Raji (cell line): ENCODE data around the gene PINLYP.

Experiments used
- POLR2A ChIP-seq: IDR thresholded peaks from 2 replicates; pipeline ENCODE4 v1.6.1; 2011; ENCODE audit warnings: low read depth, low read length, control low read depth; ENCODE audit not compliant: insufficient read depth

Gene PINLYP

GRCh38 chr19:43611788-43612187, 36.2 kb downstream of the PINLYP start, which contains the start of gene SRRM5:
SRRM5 (plus strand) TSS chr19:43612088; CDS start chr19:43612122, 34 bp downstream.
- TF ChIP-seq POLR2A = no peak

- TF ChIP-seq POLR2A = no peak
Measured at GRCh38 chr19:43612374-43612773, 36.8 kb downstream of the PINLYP start.

DNA sequence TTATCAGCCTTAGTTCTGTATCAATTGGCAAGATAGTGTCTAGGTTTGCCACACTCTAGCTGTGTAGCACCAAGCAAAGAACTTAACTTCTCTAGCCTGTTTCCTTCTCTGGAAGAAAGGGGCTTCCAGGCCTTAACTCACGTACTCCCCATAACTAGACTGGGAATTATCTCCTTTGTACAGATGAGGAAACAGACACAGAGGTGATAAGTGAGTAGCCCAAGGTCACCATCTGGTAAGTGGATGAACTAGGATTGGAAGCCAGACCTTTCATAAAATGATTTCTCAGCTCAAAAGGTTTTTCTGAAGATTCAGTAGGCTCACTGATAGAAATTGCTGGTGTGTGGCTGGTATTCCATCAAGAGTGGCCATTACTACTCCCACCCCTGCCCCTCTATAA, 40.7 kb downstream of the PINLYP start:
- TF ChIP-seq POLR2A = no peak

GRCh38 chr19:43616954-43617353, 41.4 kb downstream of the PINLYP start:
- no peak for TF ChIP-seq POLR2A

- no peak for TF ChIP-seq POLR2A
Measured at GRCh38 chr19:43618921-43619261, 43.3 kb downstream of the PINLYP start.

- peak; percentile 72 for TF ChIP-seq POLR2A
Measured at GRCh38 chr19:43619262-43620060, 43.9 kb downstream of the PINLYP start, which contains the start of gene ZNF428. ZNF428 (minus strand) TSS chr19:43619629; CDS start chr19:43614304, 5,325 bp downstream.

DNA sequence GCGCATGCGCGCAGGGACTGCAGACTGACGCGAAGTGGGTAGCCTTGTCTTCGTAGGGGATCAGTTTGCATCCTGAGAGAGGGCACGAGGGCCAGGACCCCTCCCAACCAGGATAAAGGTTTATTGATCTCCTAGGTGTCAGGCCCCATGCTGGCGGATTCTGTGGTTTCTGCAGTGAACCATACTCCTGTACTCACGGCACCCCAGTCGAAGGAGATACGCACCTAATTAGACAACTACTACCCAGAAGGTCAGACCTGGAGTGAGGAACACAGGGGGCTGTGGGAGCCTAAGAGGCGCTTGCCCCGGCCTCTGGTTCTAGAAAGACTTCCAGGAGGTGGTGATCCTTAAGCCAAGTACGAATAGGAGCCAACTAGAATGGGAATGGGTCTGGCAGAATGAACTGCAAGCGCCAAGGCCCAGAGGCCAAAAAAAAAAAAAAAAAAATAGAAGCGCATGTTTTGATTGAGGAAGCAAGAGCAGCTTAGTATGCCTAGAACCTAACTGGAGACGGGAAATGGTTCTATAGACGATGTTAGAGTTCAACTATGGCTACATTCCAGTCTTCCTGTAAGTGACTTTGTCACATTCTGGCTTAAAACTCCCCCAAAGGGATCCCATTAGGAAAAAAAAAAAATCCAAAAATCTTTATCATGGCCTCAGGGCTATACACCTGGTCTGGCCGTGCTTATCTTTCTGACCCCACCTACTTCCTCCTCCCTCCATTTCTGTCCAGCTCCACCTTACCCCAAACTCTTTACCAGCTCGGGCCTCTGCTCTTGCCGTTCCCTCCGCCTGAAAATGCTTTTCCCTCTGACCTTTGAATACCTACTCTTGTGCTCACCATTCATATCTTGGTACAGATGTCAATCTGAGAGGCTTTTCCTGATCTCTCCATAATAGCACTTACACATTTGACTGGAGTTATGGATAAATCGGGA, 44.7 kb downstream of the PINLYP start:
- no peak for TF ChIP-seq POLR2A

DNA sequence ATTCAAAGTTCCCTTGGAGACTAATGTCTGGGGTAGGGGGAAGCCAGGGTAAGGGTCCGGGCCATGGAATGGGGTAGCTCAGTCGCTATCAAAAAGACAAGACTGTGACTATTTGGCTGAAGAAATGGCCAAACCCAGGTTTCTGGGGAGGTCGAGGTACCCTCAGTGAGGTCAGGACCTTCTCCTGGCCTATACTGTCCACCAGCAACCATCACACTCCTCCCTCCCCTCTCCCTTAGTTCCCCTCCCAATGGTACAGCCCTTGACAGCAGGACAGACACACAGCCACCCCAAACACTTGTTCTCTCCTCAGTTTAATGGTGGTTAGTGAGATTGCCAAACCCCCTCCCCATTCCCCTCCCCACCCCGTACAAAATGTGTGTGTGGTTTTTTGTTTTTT, 46.5 kb downstream of the PINLYP start:
- no peak for TF ChIP-seq POLR2A

DNA sequence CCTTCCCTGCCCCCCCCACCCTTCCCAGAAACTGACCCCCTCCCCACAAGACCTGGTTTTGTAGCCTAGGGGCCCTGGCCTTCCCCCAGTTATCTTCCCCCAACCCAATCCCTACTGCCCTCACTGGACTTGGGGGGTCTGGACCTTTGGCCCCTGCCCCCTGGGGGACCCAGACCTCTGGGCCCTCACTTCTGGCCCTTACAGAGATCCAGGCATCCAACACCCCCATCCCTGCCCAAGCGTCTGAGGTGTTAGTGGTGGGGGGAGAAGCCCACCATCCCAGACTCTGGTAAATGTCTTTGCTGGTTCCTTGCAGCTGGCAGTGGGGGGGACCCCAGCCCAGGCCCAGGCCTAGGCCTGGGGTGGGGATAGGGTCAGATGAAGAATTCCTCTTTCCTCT, 47.4 kb downstream of the PINLYP start:
- no peak for TF ChIP-seq POLR2A

GRCh38 chr19:43623889-43624670, 48.5 kb downstream of the PINLYP start:
- no peak for TF ChIP-seq POLR2A

GRCh38 chr19:43624933-43625332, 49.3 kb downstream of the PINLYP start:
- no peak for TF ChIP-seq POLR2A

GRCh38 chr19:43625918-43626579, 50.4 kb downstream of the PINLYP start:
- TF ChIP-seq POLR2A = no peak

GRCh38 chr19:43626838-43627237, 51.2 kb downstream of the PINLYP start:
- TF ChIP-seq POLR2A = no peak

- TF ChIP-seq POLR2A = no peak
Measured at GRCh38 chr19:43628646-43629326, 53.2 kb downstream of the PINLYP start.
